GM12878 (cell line): ENCODE measurements around the gene TXN2. TPM values are rescaled to one million over a fixed set of nuclear protein-coding genes. Genes with fewer than 3 reads are reported as not detected.

Experiments used
- ATF3 ChIP-seq: IDR thresholded peaks from 2 replicates; pipeline ENCODE4 v1.6.1; 2011; ENCODE audit warnings: low read depth, mild to moderate bottlenecking, low read length, moderate library complexity, borderline replicate concordance; ENCODE audit errors: extremely low read depth
- BHLHE40 ChIP-seq, 2 experiments: fragments of 450-650 bp in 1 of 2; IDR thresholded peaks; 2 replicates each; pipeline ENCODE4 v1.6.1; 2011 to 2017; ENCODE audit warnings: low read depth in 2 of 2, borderline replicate concordance in 1 of 2, improper control_type of control experiment in 1 of 2, low read length in 1 of 2, mild to moderate bottlenecking in 1 of 2
- CBX3 ChIP-seq: fragments of 200-600 bp; sonication (generic); IDR thresholded peaks from 2 replicates; pipeline ENCODE4 v1.6.1; 2016; ENCODE audit warnings: low read depth, borderline replicate concordance
- EP300 ChIP-seq, 2 experiments: fragments of 150-350 bp in 1 of 2; IDR thresholded peaks; 2 replicates each; pipeline ENCODE4 v1.6.1; 2011 to 2012; ENCODE audit warnings: low read depth in 2 of 2, low read length in 2 of 2, borderline replicate concordance in 1 of 2, improper control_type of control experiment in 1 of 2, inconsistent platforms in 1 of 2; ENCODE audit not compliant: control insufficient read depth in 1 of 2
- ETV6 ChIP-seq, 2 experiments: fragments of 450-650 bp in 1 of 2; IDR thresholded peaks in 1 of 2; conservative IDR thresholded peaks in 1 of 2; 2 replicates each; pipeline ENCODE4 v1.6.1; 2014; ENCODE audit warnings: antibody characterized with exemption in 1 of 2, borderline replicate concordance in 1 of 2, low read depth in 1 of 2, mild to moderate bottlenecking in 1 of 2, moderate library complexity in 1 of 2
- FOXK2 ChIP-seq: fragments of 450-650 bp; IDR thresholded peaks from 2 replicates; pipeline ENCODE4 v1.6.1; 2017; ENCODE audit warnings: mild to moderate bottlenecking, moderate library complexity
- GABPA ChIP-seq: IDR thresholded peaks from 2 replicates; pipeline ENCODE4 v1.6.1; 2014; ENCODE audit warnings: antibody characterized with exemption, low read depth, mild to moderate bottlenecking, inconsistent platforms
- GATAD2B ChIP-seq: fragments of 450-650 bp; conservative IDR thresholded peaks from 2 replicates; pipeline ENCODE4 v1.6.1; 2017; ENCODE audit warnings: low read depth, mild to moderate bottlenecking, moderate library complexity
- LARP7 ChIP-seq: fragments of 450-650 bp; IDR thresholded peaks from 2 replicates; pipeline ENCODE4 v1.6.1; 2017; ENCODE audit warnings: mild to moderate bottlenecking
- MTA3 ChIP-seq: IDR thresholded peaks from 2 replicates; pipeline ENCODE4 v1.6.1; 2012; ENCODE audit warnings: low read length, inconsistent platforms, borderline replicate concordance
- MXI1 ChIP-seq: fragments of 150-350 bp; IDR thresholded peaks from 2 replicates; pipeline ENCODE4 v1.6.1; 2011; ENCODE audit warnings: low read depth, mild to moderate bottlenecking, inconsistent platforms, low read length, improper control_type of control experiment
- MYC ChIP-seq: IDR thresholded peaks from 2 replicates; pipeline ENCODE4 v1.6.1; 2011; ENCODE audit warnings: mild to moderate bottlenecking, low read length, moderate library complexity, inconsistent platforms; ENCODE audit not compliant: insufficient read depth, insufficient replicate concordance, insufficient read length, severe bottlenecking
- NRF1 ChIP-seq: conservative IDR thresholded peaks from 2 replicates; pipeline ENCODE4 v1.6.1; 2011; ENCODE audit warnings: mild to moderate bottlenecking, low read depth, low read length, improper control_type of control experiment
- RAD51 ChIP-seq: fragments of 450-650 bp; IDR thresholded peaks from 2 replicates; pipeline ENCODE4 v1.6.1; 2016; ENCODE audit warnings: moderate library complexity, mild to moderate bottlenecking, inconsistent platforms
- RBBP5 ChIP-seq: fragments of 200-600 bp; sonication (generic); conservative IDR thresholded peaks from 2 replicates; pipeline ENCODE4 v1.6.1; 2016
- RFX5 ChIP-seq: IDR thresholded peaks from 2 replicates; pipeline ENCODE4 v1.6.1; 2011; ENCODE audit warnings: low read depth, low read length, improper control_type of control experiment
- SMAD1 ChIP-seq: fragments of 450-650 bp; IDR thresholded peaks from 2 replicates; pipeline ENCODE4 v1.6.1; 2018; ENCODE audit warnings: mild to moderate bottlenecking, low read depth; ENCODE audit not compliant: partially characterized antibody
- SMAD5 ChIP-seq: IDR thresholded peaks from 2 replicates; pipeline ENCODE4 v1.6.1; 2016; ENCODE audit warnings: antibody characterized with exemption, low read depth
- SMC3 ChIP-seq: IDR thresholded peaks from 2 replicates; pipeline ENCODE4 v1.6.1; 2011; ENCODE audit warnings: low read length, improper control_type of control experiment, borderline replicate concordance
- TCF3 ChIP-seq: IDR thresholded peaks from 2 replicates; pipeline ENCODE4 v1.6.1; 2012; ENCODE audit warnings: low read depth, mild to moderate bottlenecking, low read length, borderline replicate concordance; ENCODE audit not compliant: insufficient read depth
- YBX1 ChIP-seq: fragments of 450-650 bp; IDR thresholded peaks from 2 replicates; pipeline ENCODE4 v1.6.1; 2016; ENCODE audit warnings: antibody characterized with exemption
- ZBED1 ChIP-seq: IDR thresholded peaks from 2 replicates; pipeline ENCODE4 v1.6.1; 2016; ENCODE audit warnings: borderline replicate concordance
- ZNF384 ChIP-seq: IDR thresholded peaks from 2 replicates; pipeline ENCODE4 v1.6.1; 2012; ENCODE audit warnings: low read depth, mild to moderate bottlenecking, low read length, improper control_type of control experiment, borderline replicate concordance
- ZNF622 ChIP-seq: fragments of 450-650 bp; IDR thresholded peaks from 2 replicates; pipeline ENCODE4 v1.6.1; 2017; ENCODE audit warnings: mild to moderate bottlenecking, inconsistent platforms
- polyA plus RNA-seq, 11 experiments: library from polyadenylated mRNA; depleted of rRNA in 4 of 11; unstranded in 6 of 11; stranded (reverse) in 5 of 11; fragments of >200 nt; fragmentation: Nextera tagmentation in 4 of 11; fragmentation: Illumina TruSeq in 1 of 11; extraction: Ambion mirVana in 4 of 11; extraction: Trizol in 1 of 11; gene quantifications; 1 replicate in 1 of 11; 2 replicates in 10 of 11; pipeline versions ENCODE4 v1.2.1 to v1.2.3, GENCODE V29; 2011 to 2016; ENCODE audit warnings: inconsistent platforms in 2 of 11, missing spikeins in 2 of 11, low read depth in 1 of 11
- total RNA-seq, 4 experiments: library from RNA; depleted of rRNA in 3 of 4; stranded (reverse); fragments of >200 nt in 3 of 4; fragmentation: Illumina TruSeq in 1 of 4; extraction: Trizol in 1 of 4; gene quantifications; 2 replicates each; pipeline versions ENCODE4 v1.2.1 to v1.2.3, GENCODE V29; 2013 to 2021
- TF ChIP-seq, protein P1 (sequence below): fragments of 450-650 bp; IDR thresholded peaks from 2 replicates; pipeline ENCODE4 v1.6.1; 2016; ENCODE audit warnings: mild to moderate bottlenecking
- TF ChIP-seq, protein P2 (sequence below): fragments of 450-650 bp; formaldehyde crosslinking; IDR thresholded peaks from 2 replicates; pipeline ENCODE4 v1.4.0; 2020; ENCODE audit warnings: mild to moderate bottlenecking, moderate library complexity

The TXN2 gene
- total and polyA plus RNA-seq, 10 of the 15 experiments (the other 5 are each of a cell fraction or from before 2014, with no cell fraction given): 70.2 to 350 (median 183) TPM

DNA sequence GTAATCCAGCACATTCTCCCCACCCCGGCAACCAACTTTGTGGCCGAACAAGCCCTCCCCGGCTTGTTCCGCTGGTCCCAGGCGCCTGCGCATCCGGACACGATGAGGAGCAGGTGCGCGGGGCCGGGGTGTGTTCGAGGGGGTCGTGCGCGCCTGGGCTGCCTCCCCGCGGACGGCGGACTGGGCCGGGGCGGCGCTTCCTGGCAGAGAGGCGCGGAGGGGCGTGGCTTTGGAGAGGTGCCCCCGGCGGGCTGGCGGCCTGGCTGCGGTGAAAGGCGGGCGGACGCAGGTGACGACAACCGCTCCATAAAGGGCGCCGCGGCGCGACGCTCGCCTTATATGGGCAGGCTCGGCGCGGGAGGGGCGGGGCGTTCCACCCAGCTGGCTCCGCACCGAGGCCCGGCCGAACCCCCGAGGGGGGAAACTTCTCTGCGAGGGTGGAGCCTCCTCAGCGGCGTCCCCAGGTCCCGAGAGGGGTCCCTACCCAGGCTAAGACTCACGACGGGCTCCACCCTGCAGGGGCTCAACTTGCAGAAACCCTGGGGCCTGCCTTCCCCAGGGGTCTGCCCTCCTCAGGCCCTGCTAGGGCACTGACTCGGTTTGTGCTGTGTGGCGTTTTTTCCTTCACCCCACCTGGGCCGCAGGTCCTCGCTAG lies 26.4 kb downstream of the TXN2 start (continued):
- TF ChIP-seq GABPA (no peak), EP300 (IDR thresholded peaks at IDR 0.05; ENCODE audit: borderline replicate concordance in 1 of 2, control insufficient read depth in 1 of 2, low read depth in 2 of 2, low read length in 2 of 2) (no peak; a peak in 1 of 4 replicates), SMAD1 (no peak), ATF3 (no peak), BHLHE40 (IDR thresholded peaks at IDR 0.05; ENCODE audit: borderline replicate concordance in 1 of 2, low read depth in 2 of 2, low read length in 1 of 2) (peak; percentile 7 to 85; a peak in 2 of 4 replicates), ZNF622 (no peak), MXI1 (peak; percentile 16; the same call in 1 of the 2 replicates), MYC (peak; percentile 36), SMC3 (no peak; the same call in 1 of the 2 replicates), GATAD2B (peak; percentile 87), SMAD5 (no peak), RBBP5 (no peak), NRF1 (peak; percentile 38; the same call in 1 of the 2 replicates), TCF3 (0 out of 2 replicates have a peak, but pooled peaks have one; percentile 18), ZNF384 (no peak), YBX1 (no peak), FOXK2 (no peak), LARP7 (peak; percentile 81; the same call in 1 of the 2 replicates), RFX5 (no peak), RAD51 (no peak), ETV6 (conservative IDR thresholded peaks at IDR 0.05 in 1 of 2, IDR thresholded peaks at IDR 0.05 in 1 of 2; ENCODE audit: borderline replicate concordance in 1 of 2, low read depth in 1 of 2) (no peak), CBX3 (no peak), MTA3 (no peak), ZBED1 (no peak)
- TF ChIP-seq, protein P1, sequence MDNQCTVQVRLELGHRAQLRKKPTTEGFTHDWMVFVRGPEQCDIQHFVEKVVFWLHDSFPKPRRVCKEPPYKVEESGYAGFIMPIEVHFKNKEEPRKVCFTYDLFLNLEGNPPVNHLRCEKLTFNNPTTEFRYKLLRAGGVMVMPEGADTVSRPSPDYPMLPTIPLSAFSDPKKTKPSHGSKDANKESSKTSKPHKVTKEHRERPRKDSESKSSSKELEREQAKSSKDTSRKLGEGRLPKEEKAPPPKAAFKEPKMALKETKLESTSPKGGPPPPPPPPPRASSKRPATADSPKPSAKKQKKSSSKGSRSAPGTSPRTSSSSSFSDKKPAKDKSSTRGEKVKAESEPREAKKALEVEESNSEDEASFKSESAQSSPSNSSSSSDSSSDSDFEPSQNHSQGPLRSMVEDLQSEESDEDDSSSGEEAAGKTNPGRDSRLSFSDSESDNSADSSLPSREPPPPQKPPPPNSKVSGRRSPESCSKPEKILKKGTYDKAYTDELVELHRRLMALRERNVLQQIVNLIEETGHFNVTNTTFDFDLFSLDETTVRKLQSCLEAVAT: no peak
- TF ChIP-seq, protein P2, sequence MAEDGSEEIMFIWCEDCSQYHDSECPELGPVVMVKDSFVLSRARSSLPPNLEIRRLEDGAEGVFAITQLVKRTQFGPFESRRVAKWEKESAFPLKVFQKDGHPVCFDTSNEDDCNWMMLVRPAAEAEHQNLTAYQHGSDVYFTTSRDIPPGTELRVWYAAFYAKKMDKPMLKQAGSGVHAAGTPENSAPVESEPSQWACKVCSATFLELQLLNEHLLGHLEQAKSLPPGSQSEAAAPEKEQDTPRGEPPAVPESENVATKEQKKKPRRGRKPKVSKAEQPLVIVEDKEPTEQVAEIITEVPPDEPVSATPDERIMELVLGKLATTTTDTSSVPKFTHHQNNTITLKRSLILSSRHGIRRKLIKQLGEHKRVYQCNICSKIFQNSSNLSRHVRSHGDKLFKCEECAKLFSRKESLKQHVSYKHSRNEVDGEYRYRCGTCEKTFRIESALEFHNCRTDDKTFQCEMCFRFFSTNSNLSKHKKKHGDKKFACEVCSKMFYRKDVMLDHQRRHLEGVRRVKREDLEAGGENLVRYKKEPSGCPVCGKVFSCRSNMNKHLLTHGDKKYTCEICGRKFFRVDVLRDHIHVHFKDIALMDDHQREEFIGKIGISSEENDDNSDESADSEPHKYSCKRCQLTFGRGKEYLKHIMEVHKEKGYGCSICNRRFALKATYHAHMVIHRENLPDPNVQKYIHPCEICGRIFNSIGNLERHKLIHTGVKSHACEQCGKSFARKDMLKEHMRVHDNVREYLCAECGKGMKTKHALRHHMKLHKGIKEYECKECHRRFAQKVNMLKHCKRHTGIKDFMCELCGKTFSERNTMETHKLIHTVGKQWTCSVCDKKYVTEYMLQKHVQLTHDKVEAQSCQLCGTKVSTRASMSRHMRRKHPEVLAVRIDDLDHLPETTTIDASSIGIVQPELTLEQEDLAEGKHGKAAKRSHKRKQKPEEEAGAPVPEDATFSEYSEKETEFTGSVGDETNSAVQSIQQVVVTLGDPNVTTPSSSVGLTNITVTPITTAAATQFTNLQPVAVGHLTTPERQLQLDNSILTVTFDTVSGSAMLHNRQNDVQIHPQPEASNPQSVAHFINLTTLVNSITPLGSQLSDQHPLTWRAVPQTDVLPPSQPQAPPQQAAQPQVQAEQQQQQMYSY (CRISPR knock-in tag): no peak
